C4-2B (cell line): ENCODE measurements around the gene SMPX.

Source experiments
- CTCF ChIP-seq: fragments of 450-650 bp; conservative IDR thresholded peaks from 2 replicates; pipeline ENCODE4 v1.5.1; 2017; ENCODE audit warnings: mild to moderate bottlenecking
- ZFX ChIP-seq: fragments of 450-650 bp; IDR thresholded peaks from 2 replicates; pipeline ENCODE4 v1.6.1; 2017

GRCh38 chrX:21711848-21712197, 46.1 kb downstream of the SMPX start:
- no peak for TF ChIP-seq CTCF
- TF ChIP-seq ZFX, result no peak
